Measurements from ENCODE around the gene KHDRBS2. TPM values are rescaled to one million over a fixed set of nuclear protein-coding genes. Genes with fewer than 3 reads are reported as not detected.

The KHDRBS2 gene
- total RNA-seq (not detected in 2 replicates), polyA plus RNA-seq (not detected in 2 replicates), polyA minus RNA-seq (ENCODE audit: low replicate concordance) (not detected in 2 replicates)
- not detected in 2 replicates for polyA plus RNA-seq (2012)

DNA sequence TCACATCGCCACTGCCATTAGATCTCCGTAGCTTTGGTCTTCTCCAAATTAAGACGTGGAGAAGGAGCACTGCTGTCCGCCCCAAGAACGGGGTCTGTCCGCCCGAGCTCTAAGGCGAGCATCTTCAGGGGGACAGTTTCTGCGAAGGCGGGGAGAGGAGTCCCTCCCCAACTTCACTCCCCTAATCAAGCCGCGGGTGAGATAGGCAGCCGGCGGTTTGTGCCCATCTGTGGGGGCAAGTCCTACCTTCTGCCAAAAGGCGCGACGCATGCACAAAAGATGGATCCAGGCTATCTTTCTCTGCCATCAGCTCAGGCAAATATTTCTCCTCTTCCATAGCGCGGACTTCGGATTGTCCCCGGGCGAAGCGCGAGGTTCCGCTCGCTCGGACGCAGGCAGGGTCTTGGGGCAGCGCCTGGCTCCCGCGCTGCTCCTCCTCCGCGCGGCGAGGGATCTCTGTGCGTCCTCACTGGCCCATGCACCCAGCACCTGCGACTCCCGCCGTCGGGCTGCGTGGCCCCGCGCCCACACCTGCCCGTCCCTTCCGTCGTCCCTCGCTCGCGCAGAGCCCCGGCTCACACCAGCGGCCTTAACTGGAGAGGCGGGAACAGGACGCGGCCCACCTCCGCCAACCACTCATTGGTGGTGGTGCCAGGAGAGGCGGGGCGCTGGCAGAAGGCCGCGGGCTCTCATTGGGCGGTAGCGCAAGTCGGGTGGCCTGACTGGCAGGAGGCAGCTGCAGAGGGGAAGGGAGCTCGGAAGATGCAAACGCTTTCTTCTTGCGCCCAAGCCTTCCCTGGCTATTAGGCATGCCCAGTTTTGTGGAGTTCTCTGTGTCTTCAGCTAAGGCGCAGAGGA lies at the start of gene KHDRBS2:
KHDRBS2 (minus strand) TSS at position 614 of the 858 bp plus-strand sequence.
- no peak within 1 kb of the TSS for H2AFZ ChIP-seq (ENCODE audit: low read length)
- no peaks in the 10 kb centered on the region for H3K9me3 ChIP-seq (ENCODE audit: control insufficient read depth, insufficient read depth, low read depth, low read length)
- no peaks in the 10 kb centered on the region for H4K20me1 ChIP-seq (ENCODE audit: control insufficient read depth, extremely low read depth, insufficient read depth, low read length)
- H3K4me1 ChIP-seq (ENCODE audit: control insufficient read depth, extremely low read depth, insufficient read depth, low read length) = no peaks in the 10 kb centered on the region
- no peak within 1 kb of the TSS for H3K4me3 ChIP-seq (replicated peaks in 1 of 4; ENCODE audit: control extremely low read depth in 1 of 4, insufficient read depth in 1 of 4, low read depth in 3 of 4, low read length in 4 of 4)
- no peaks in the 10 kb centered on the region for H3K27me3 ChIP-seq (ENCODE audit: control insufficient read depth, insufficient read depth, low read length)
- H3K27ac ChIP-seq (ENCODE audit: insufficient read depth, low read length) = no peak within 1 kb of the TSS
- DNase-seq (ENCODE audit: low read depth in 2 of 2) = no peak
- no peak for TF ChIP-seq EZH2 (IDR thresholded peaks at IDR 0.05; ENCODE audit: low read length, missing control alignments)
- TF ChIP-seq, protein P1, sequence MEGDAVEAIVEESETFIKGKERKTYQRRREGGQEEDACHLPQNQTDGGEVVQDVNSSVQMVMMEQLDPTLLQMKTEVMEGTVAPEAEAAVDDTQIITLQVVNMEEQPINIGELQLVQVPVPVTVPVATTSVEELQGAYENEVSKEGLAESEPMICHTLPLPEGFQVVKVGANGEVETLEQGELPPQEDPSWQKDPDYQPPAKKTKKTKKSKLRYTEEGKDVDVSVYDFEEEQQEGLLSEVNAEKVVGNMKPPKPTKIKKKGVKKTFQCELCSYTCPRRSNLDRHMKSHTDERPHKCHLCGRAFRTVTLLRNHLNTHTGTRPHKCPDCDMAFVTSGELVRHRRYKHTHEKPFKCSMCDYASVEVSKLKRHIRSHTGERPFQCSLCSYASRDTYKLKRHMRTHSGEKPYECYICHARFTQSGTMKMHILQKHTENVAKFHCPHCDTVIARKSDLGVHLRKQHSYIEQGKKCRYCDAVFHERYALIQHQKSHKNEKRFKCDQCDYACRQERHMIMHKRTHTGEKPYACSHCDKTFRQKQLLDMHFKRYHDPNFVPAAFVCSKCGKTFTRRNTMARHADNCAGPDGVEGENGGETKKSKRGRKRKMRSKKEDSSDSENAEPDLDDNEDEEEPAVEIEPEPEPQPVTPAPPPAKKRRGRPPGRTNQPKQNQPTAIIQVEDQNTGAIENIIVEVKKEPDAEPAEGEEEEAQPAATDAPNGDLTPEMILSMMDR (conservative IDR thresholded peaks at IDR 0.05 in 1 of 2, IDR thresholded peaks at IDR 0.05 in 1 of 2; ENCODE audit: low read depth in 1 of 2, low read length in 2 of 2) = no peak
- no peak within 1 kb of the TSS for H3K9ac ChIP-seq (ENCODE audit: insufficient read depth, low read length)
- H3K4me2 ChIP-seq (ENCODE audit: extremely low read depth, insufficient read depth, low read length) = no peak within 1 kb of the TSS
- H3K36me3 ChIP-seq (ENCODE audit: control insufficient read depth, insufficient read depth, low read length) = no peaks in the 10 kb centered on the region
- no peaks in the 10 kb centered on the region for H3K79me2 ChIP-seq (ENCODE audit: control insufficient read depth, insufficient read depth, low read length)

DNA sequence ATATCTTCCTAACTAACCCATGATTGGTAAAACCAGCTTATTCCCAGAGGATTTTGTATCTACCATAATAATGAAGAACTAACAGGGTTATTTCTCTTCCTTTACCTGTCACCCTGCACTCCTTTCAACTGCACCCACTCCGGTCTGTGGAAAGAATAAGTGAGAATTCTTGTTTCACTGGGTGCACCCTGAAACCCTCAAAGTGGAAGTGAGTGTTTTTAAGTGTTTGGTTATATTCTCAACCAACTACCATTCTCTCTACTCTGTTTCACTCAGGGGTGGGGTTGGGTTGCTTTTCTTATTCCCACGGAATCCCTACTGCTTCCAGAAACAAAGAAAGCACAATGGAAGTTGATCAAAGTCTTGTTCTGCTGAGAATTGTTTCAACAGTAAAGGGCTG lies 42.6 kb upstream of the KHDRBS2 start:
- TF ChIP-seq, protein P1 (conservative IDR thresholded peaks at IDR 0.05 in 1 of 2, IDR thresholded peaks at IDR 0.05 in 1 of 2; ENCODE audit: low read depth in 1 of 2, low read length in 2 of 2) = no peak
- TF ChIP-seq EZH2 (IDR thresholded peaks at IDR 0.05; ENCODE audit: low read length, missing control alignments) = no peak
- no peaks in the 10 kb centered on the region for H3K27me3 ChIP-seq (ENCODE audit: control insufficient read depth, insufficient read depth, low read length)

DNA sequence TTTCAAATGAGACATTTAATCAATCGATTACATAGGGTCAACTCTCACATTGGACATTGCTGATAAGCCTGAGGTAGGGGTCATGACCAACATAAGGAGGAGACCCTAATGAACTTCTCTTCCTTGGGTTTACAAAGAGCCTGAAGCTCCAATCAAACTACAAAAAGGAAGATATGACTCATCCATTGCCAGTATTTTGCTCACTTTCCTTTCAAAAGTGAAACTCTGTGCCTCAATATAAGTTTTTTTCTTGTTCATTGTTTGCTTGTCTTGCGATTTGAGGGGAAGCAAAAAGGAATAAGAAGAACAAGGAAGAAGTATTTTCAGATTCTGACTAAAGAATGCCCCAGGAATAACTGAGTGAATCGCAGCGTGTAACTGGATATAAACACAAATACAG lies 38.8 kb upstream of the KHDRBS2 start:
- DNase-seq (ENCODE audit: low read depth in 2 of 2) = no peak
- H3K4me3 ChIP-seq (replicated peaks in 1 of 4; ENCODE audit: control extremely low read depth in 1 of 4, insufficient read depth in 1 of 4, low read depth in 3 of 4, low read length in 4 of 4) = no peak overlapping the region
- no peaks in the 10 kb centered on the region for H3K4me1 ChIP-seq (ENCODE audit: control insufficient read depth, extremely low read depth, insufficient read depth, low read length)
- no peak overlapping the region for H3K27ac ChIP-seq (ENCODE audit: insufficient read depth, low read length)
- no peak overlapping the region for H2AFZ ChIP-seq (ENCODE audit: low read length)
- no peaks in the 10 kb centered on the region for H3K27me3 ChIP-seq (ENCODE audit: control insufficient read depth, insufficient read depth, low read length)
- H3K9ac ChIP-seq (ENCODE audit: insufficient read depth, low read length) = no peak overlapping the region
- H3K9me3 ChIP-seq (ENCODE audit: control insufficient read depth, insufficient read depth, low read depth, low read length) = no peaks in the 10 kb centered on the region
- no peak overlapping the region for H3K4me2 ChIP-seq (ENCODE audit: extremely low read depth, insufficient read depth, low read length)
- H3K36me3 ChIP-seq (ENCODE audit: control insufficient read depth, insufficient read depth, low read length) = no peaks in the 10 kb centered on the region
- no peaks in the 10 kb centered on the region for H3K79me2 ChIP-seq (ENCODE audit: control insufficient read depth, insufficient read depth, low read length)
- H4K20me1 ChIP-seq (ENCODE audit: control insufficient read depth, extremely low read depth, insufficient read depth, low read length) = no peaks in the 10 kb centered on the region
- TF ChIP-seq, protein P1 (conservative IDR thresholded peaks at IDR 0.05 in 1 of 2, IDR thresholded peaks at IDR 0.05 in 1 of 2; ENCODE audit: low read depth in 1 of 2, low read length in 2 of 2) = no peak
- TF ChIP-seq EZH2 (IDR thresholded peaks at IDR 0.05; ENCODE audit: low read length, missing control alignments) = no peak

More for the DNA sequence above, 42.6 kb upstream of the KHDRBS2 start:
- Histone ChIP-seq H3K27ac (ENCODE audit: insufficient read depth, low read length) (no peak overlapping the region), H3K4me2 (ENCODE audit: extremely low read depth, insufficient read depth, low read length) (no peak overlapping the region), H4K20me1 (ENCODE audit: control insufficient read depth, extremely low read depth, insufficient read depth, low read length) (no peaks in the 10 kb centered on the region), H2AFZ (ENCODE audit: low read length) (no peak overlapping the region), H3K79me2 (ENCODE audit: control insufficient read depth, insufficient read depth, low read length) (no peaks in the 10 kb centered on the region), H3K9ac (ENCODE audit: insufficient read depth, low read length) (no peak overlapping the region), H3K4me1 (ENCODE audit: control insufficient read depth, extremely low read depth, insufficient read depth, low read length) (no peaks in the 10 kb centered on the region), H3K4me3 (replicated peaks in 1 of 4; ENCODE audit: control extremely low read depth in 1 of 4, insufficient read depth in 1 of 4, low read depth in 3 of 4, low read length in 4 of 4) (no peak overlapping the region), H3K36me3 (ENCODE audit: control insufficient read depth, insufficient read depth, low read length) (no peaks in the 10 kb centered on the region), H3K9me3 (ENCODE audit: control insufficient read depth, insufficient read depth, low read depth, low read length) (no peaks in the 10 kb centered on the region)
- no peak for DNase-seq (ENCODE audit: low read depth in 2 of 2)

Data from fibroblast of lung (primary cell).